Caco-2 (cell line): ENCODE results near the gene TTC38. TPM values are rescaled to one million over a fixed set of nuclear protein-coding genes. Genes with fewer than 3 reads are reported as not detected.

Source experiments
- BruUV-seq: library from RNA; stranded (reverse); fragments of 400-500 nt; replicated peaks from 2 replicates; lab custom pipeline; 2021; lab: Mats Ljungman, UMichigan
- CTCF ChIA-PET: fragments of 300-600 bp; sonication (Branson Sonifier 250); formaldehyde crosslinking; loops from one replicate; lab custom pipeline; 2022; ENCODE audit warnings: antibody characterized with exemption; lab: Charles Lee
- POLR2A ChIA-PET: fragments of 300-600 bp; sonication (Branson Sonifier 250); formaldehyde crosslinking; loops from one replicate; lab custom pipeline; 2022; ENCODE audit warnings: antibody characterized with exemption; lab: Charles Lee
- DNase-seq, 2 experiments: peaks; one replicate each; pipeline versions ENCODE4 v3.0.0 to v3.0.0-alpha.2; 2020 to 2022
- H3K27me3 ChIP-seq: replicated peaks from 2 replicates; pipeline ENCODE4 v1.6.0; 2011; ENCODE audit warnings: low read length; ENCODE audit not compliant: control insufficient read depth, insufficient read depth
- H3K36me3 ChIP-seq: 2 replicates; pipeline ENCODE4 v1.5.1; 2011; ENCODE audit warnings: low read length; ENCODE audit not compliant: control insufficient read depth, insufficient read depth
- H3K4me1 ChIP-seq: fragments of 250-450 bp; sonication (Bioruptor Pico); 2 replicates; pipeline ENCODE4 v1.5.1; 2020; ENCODE audit warnings: mild to moderate bottlenecking
- H3K4me3 ChIP-seq: 2 replicates; pipeline ENCODE4 v1.5.1; 2011; ENCODE audit warnings: low read depth, mild to moderate bottlenecking, control low read depth, low read length
- H3K9me3 ChIP-seq: fragments of 250-450 bp; sonication (Bioruptor Pico); 2 replicates; pipeline ENCODE4 v1.5.1; 2020; ENCODE audit warnings: mild to moderate bottlenecking, moderate library complexity
- H3K27ac Mint-ChIP-seq: one replicate; pipeline ENCODE4 v1.8.0; 2022; ENCODE audit warnings: mixed read lengths; ENCODE audit not compliant: unreplicated experiment
- H3K27me3 Mint-ChIP-seq: one replicate; pipeline ENCODE4 v1.8.0; 2022; ENCODE audit warnings: mixed read lengths; ENCODE audit not compliant: insufficient read depth, unreplicated experiment
- H3K36me3 Mint-ChIP-seq: one replicate; pipeline ENCODE4 v1.8.0; 2022; ENCODE audit warnings: mild to moderate bottlenecking, mixed read lengths; ENCODE audit not compliant: insufficient read depth, unreplicated experiment
- H3K4me1 Mint-ChIP-seq: one replicate; pipeline ENCODE4 v1.8.0; 2022; ENCODE audit warnings: low read depth, mixed read lengths; ENCODE audit not compliant: unreplicated experiment
- H3K4me3 Mint-ChIP-seq: one replicate; pipeline ENCODE4 v1.8.0; 2022; ENCODE audit warnings: mild to moderate bottlenecking, moderate library complexity, mixed read lengths; ENCODE audit not compliant: unreplicated experiment
- H3K9me3 Mint-ChIP-seq: one replicate; pipeline ENCODE4 v1.8.0; 2022; ENCODE audit warnings: mixed read lengths; ENCODE audit not compliant: unreplicated experiment
- intact Hi-C: fragments of 100-400 bp; cut with micrococcal nuclease; formaldehyde crosslinking; loops from one replicate; pipeline ENCODE4 v1.10.0; 2022; ENCODE audit not compliant: unreplicated experiment
- total RNA-seq: library from RNA; stranded (reverse); gene quantifications from 2 replicates; pipeline ENCODE4 v1.2.3, GENCODE V29; 2022
- TF ChIP-seq, protein P1 (sequence below), 2 experiments: fragments of 200-600 bp in 1 of 2; IDR thresholded peaks; 1 replicate in 1 of 2; 2 replicates in 1 of 2; pipeline versions ENCODE4 v1.5.1 to v1.8.0; 2011 to 2022; ENCODE audit warnings: antibody characterized with exemption in 1 of 2, control low read depth in 1 of 2, inconsistent platforms in 1 of 2, low read depth in 1 of 2, low read length in 1 of 2, mild to moderate bottlenecking in 1 of 2, moderate library complexity in 1 of 2; ENCODE audit not compliant: insufficient read depth in 1 of 2, severe bottlenecking in 1 of 2, unreplicated experiment in 1 of 2

The TTC38 gene
- total RNA-seq, 1 experiment from 2014 or later, result 44.5 TPM

- TF ChIP-seq, protein P1, sequence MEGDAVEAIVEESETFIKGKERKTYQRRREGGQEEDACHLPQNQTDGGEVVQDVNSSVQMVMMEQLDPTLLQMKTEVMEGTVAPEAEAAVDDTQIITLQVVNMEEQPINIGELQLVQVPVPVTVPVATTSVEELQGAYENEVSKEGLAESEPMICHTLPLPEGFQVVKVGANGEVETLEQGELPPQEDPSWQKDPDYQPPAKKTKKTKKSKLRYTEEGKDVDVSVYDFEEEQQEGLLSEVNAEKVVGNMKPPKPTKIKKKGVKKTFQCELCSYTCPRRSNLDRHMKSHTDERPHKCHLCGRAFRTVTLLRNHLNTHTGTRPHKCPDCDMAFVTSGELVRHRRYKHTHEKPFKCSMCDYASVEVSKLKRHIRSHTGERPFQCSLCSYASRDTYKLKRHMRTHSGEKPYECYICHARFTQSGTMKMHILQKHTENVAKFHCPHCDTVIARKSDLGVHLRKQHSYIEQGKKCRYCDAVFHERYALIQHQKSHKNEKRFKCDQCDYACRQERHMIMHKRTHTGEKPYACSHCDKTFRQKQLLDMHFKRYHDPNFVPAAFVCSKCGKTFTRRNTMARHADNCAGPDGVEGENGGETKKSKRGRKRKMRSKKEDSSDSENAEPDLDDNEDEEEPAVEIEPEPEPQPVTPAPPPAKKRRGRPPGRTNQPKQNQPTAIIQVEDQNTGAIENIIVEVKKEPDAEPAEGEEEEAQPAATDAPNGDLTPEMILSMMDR (IDR thresholded peaks at IDR 0.05; ENCODE audit: insufficient read depth in 1 of 2, low read depth in 1 of 2, low read length in 1 of 2, severe bottlenecking in 1 of 2, unreplicated experiment in 1 of 2), result no peak
- Histone ChIP-seq H3K4me1 (no peaks in the 10 kb centered on the region), H3K4me3 (no peak overlapping the region), H3K27me3 (no peaks in the 10 kb centered on the region), H3K9me3 (no peaks in the 10 kb centered on the region), H3K36me3 (no peaks in the 10 kb centered on the region; the same call in none of the 2 replicates)
- ChIA-PET POLR2A (interaction anchor here (0.6 to 0.7 kb wide), 2 partner anchors 15 to 200 kb away, joined by 3 to 5 read pairs; partner anchors contain the start of gene TRMU), CTCF (no interaction called here)
- Mint-ChIP-seq H3K27me3 (no peaks in the 10 kb centered on the region), H3K4me1 (no peaks in the 10 kb centered on the region), H3K36me3 (peaks cover 69% of the 10 kb centered on the region), H3K27ac (peak overlapping the region; percentile 39), H3K4me3 (no peak overlapping the region), H3K9me3 (no peaks in the 10 kb centered on the region)
- intact Hi-C loops, result no loop called here
- DNase-seq, result no peak
- BruUV-seq, result no TSS peak
Observed at GRCh38 chr22:46320166-46320710, 52.4 kb downstream of the TTC38 start.

DNA sequence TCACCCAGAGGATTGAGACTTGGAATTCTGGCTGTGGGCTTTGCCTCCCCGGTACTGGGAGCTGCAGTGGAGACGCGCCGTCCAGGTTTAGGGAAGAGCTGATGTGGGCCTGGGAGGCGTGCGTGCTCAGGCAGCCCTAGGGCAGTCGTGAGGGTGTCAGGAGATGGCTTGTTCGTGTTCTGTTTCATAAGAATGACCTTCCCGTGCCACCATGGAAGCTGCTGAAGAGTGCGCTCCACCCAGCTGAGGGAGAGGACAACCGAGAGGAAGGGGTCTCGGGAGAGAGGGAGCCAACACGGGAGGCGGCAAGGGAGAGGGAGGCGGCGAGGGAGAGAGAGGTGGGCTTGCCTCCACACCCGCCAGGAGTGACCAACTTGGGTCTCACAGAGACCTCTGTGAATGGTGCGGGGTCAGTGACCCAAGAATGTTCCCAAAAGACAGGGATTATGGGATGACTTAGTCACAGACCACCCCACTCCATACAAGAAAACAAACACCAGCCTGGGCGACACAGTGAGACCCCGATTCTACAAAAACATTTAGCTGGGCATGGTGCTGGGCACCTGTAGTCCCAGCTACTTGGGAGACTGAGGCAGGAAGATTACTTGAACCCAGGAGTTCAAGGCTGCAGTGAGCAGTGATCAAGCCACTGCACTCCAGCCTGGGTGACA, 53.0 kb downstream of the TTC38 start:
- Mint-ChIP-seq H3K4me1 (no peaks in the 10 kb centered on the region), H3K4me3 (no peak overlapping the region), H3K27ac (peak overlapping the region; percentile 39), H3K27me3 (no peaks in the 10 kb centered on the region), H3K36me3 (peaks cover 74% of the 10 kb centered on the region), H3K9me3 (no peaks in the 10 kb centered on the region)
- H3K4me3 ChIP-seq, result no peak overlapping the region
- H3K4me1 ChIP-seq, result no peaks in the 10 kb centered on the region
- no peaks in the 10 kb centered on the region for H3K27me3 ChIP-seq
- H3K9me3 ChIP-seq, result no peaks in the 10 kb centered on the region
- CTCF ChIA-PET, result no interaction called here
- intact Hi-C loops, result no loop called here
- no peak for DNase-seq
- TF ChIP-seq, protein P1 (IDR thresholded peaks at IDR 0.05; ENCODE audit: insufficient read depth in 1 of 2, low read depth in 1 of 2, low read length in 1 of 2, severe bottlenecking in 1 of 2, unreplicated experiment in 1 of 2), result no peak
- BruUV-seq, result no TSS peak
- POLR2A ChIA-PET, result no interaction called here
- H3K36me3 ChIP-seq, result no peaks in the 10 kb centered on the region; the same call in none of the 2 replicates

DNA sequence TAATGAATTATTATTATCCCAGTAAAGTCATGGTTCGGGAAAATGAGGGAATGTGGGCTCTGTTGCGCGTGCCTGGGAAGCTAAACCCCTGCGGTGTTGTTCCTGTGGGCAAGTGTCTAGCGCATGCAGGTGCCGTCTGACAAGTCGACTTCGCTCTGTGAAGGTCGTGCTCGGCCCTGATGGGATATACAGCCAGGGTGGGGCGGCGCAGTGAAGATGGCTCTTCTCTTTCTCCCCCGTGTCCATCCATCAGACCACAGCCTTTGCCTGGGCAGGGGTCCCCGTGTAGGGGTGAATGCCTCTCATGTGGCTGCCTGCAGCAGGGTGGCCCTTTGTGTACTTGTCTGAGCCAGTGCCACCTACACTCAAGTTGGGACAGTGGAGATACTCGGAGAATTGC, 54.9 kb downstream of the TTC38 start:
- H3K4me3 ChIP-seq, result no peak overlapping the region
- Mint-ChIP-seq H3K4me1 (no peaks in the 10 kb centered on the region), H3K4me3 (no peak overlapping the region), H3K9me3 (no peaks in the 10 kb centered on the region), H3K27ac (no peak overlapping the region), H3K27me3 (no peaks in the 10 kb centered on the region), H3K36me3 (peaks cover 71% of the 10 kb centered on the region)
- no TSS peak for BruUV-seq
- ChIA-PET POLR2A (no interaction called here), CTCF (no interaction called here)
- no peak for DNase-seq
- no peaks in the 10 kb centered on the region for H3K27me3 ChIP-seq
- TF ChIP-seq, protein P1 (IDR thresholded peaks at IDR 0.05; ENCODE audit: insufficient read depth in 1 of 2, low read depth in 1 of 2, low read length in 1 of 2, severe bottlenecking in 1 of 2, unreplicated experiment in 1 of 2), result no peak
- intact Hi-C loops, result no loop called here
- no peaks in the 10 kb centered on the region; the same call in none of the 2 replicates for H3K36me3 ChIP-seq
- H3K9me3 ChIP-seq, result no peaks in the 10 kb centered on the region
- no peaks in the 10 kb centered on the region for H3K4me1 ChIP-seq
